Gastrocnemius medialis (tissue), 4 donors: ENCODE data around the gene LZTR1. TPM values are rescaled to one million over a fixed set of nuclear protein-coding genes. Genes with fewer than 3 reads are reported as not detected.
"Not testable (repeated sequence)": the region's sequence is repeated elsewhere in the genome, so short reads cannot be mapped to it uniquely, and the experiment has no call there.

ENCODE experiments used
- ATAC-seq, 2 donors: fragments of 150-250 bp; one replicate each; pipeline ENCODE4 v1.9.1; 2016
- DNase-seq, 2 donors: peaks; one replicate each; pipeline ENCODE4 v3.0.0-alpha.2; 2019
- H3K27ac ChIP-seq, 4 donors: fragments of 200-600 bp; sonication (generic); 1 replicate in 1 of 4; 2 replicates in 3 of 4; pipeline ENCODE4 v1.5.1; 2016 to 2018; ENCODE audit warnings: mild to moderate bottlenecking in 2 of 4, moderate library complexity in 1 of 4
- H3K27me3 ChIP-seq, 3 donors: fragments of 200-600 bp; sonication (generic) in 2 of 3; 1 replicate in 1 of 3; 2 replicates in 2 of 3; pipeline versions ENCODE4 v1.5.1 to v1.6.0; 2016 to 2019; ENCODE audit warnings: mild to moderate bottlenecking in 1 of 3, moderate library complexity in 1 of 3
- H3K36me3 ChIP-seq, 2 donors: fragments of 200-600 bp; sonication (generic) in 1 of 2; one replicate each; pipeline ENCODE4 v1.5.1; 2017 to 2018
- H3K4me1 ChIP-seq, 2 donors: fragments of 200-600 bp; sonication (generic) in 1 of 2; one replicate each; pipeline ENCODE4 v1.5.1; 2016 to 2017; ENCODE audit warnings: mild to moderate bottlenecking in 2 of 2
- H3K4me3 ChIP-seq, 4 donors: fragments of 200-600 bp; sonication (generic) in 3 of 4; 1 replicate in 1 of 4; 2 replicates in 3 of 4; pipeline ENCODE4 v1.5.1; 2016 to 2019; ENCODE audit warnings: mild to moderate bottlenecking in 2 of 4
- H3K9me3 ChIP-seq, 3 donors: fragments of 200-600 bp; sonication (generic) in 2 of 3; 1 replicate in 1 of 3; 2 replicates in 2 of 3; pipeline ENCODE4 v1.5.1; 2016 to 2019
- POLR2A ChIP-seq, 2 donors: fragments of 450-650 bp; IDR thresholded peaks; one replicate each; pipeline ENCODE4 v1.6.1; 2017; ENCODE audit warnings: antibody characterized with exemption in 2 of 2, mild to moderate bottlenecking in 2 of 2, moderate library complexity in 2 of 2
- in situ Hi-C, 4 donors: fragments of 200-750 bp; cut with MboI; loops; one replicate each; pipeline versions ENCODE4 v1.15.0 to v1.8.0; 2017; ENCODE audit warnings: low sequenced_read_pairs in 4 of 4
- intact Hi-C: fragments of 100-400 bp; cut with DNase I; formaldehyde crosslinking; loops from one replicate; pipeline ENCODE4 v1.15.1; 2023; ENCODE audit warnings: low total_unique reads
- total RNA-seq, 4 donors: library from RNA; depleted of rRNA; stranded (reverse); fragments of >200 nt; gene quantifications; one replicate each; pipeline versions ENCODE4 v1.1.0 to v1.2.3, GENCODE V29; 2016
- TF ChIP-seq, protein P1 (sequence below), 5 experiments: fragments of 450-650 bp in 3 of 5; fragments of 200-600 bp in 2 of 5; sonication (generic) in 2 of 5; IDR thresholded peaks in 4 of 5; conservative IDR thresholded peaks in 1 of 5; 1 replicate in 4 of 5; 2 replicates in 1 of 5; pipeline ENCODE4 v1.5.1; 2016 to 2019; ENCODE audit warnings: antibody characterized with exemption in 5 of 5, mild to moderate bottlenecking in 3 of 5, moderate library complexity in 3 of 5

The LZTR1 gene
- total RNA-seq, 4 donors from 2014 or later: 25.4 to 36.4 (median 26.3) TPM

DNA sequence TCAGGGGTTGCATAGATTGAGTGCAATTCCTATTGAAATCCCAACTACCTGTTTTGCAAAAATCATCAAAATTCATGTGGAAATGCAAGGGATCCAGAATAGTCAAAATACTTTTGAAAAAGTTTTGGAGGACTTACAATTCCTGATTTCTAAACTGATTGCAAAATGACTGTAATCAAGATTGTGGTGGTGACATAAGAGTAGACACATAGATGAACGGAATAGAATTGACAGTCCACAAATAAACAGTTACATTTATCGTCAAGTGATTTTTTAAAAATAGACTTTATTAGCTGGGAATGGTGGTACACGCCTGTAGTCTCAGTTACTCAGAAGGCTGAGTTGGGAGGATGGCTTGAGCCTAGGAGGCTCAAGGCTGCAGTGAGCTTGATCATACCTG is 52.9 kb downstream of the LZTR1 start:
- intact Hi-C loops: loop anchor here (5.0 kb wide), 1 partner anchor 37 kb away; no protein-coding TSS in a partner anchor
- TF ChIP-seq, protein P1, sequence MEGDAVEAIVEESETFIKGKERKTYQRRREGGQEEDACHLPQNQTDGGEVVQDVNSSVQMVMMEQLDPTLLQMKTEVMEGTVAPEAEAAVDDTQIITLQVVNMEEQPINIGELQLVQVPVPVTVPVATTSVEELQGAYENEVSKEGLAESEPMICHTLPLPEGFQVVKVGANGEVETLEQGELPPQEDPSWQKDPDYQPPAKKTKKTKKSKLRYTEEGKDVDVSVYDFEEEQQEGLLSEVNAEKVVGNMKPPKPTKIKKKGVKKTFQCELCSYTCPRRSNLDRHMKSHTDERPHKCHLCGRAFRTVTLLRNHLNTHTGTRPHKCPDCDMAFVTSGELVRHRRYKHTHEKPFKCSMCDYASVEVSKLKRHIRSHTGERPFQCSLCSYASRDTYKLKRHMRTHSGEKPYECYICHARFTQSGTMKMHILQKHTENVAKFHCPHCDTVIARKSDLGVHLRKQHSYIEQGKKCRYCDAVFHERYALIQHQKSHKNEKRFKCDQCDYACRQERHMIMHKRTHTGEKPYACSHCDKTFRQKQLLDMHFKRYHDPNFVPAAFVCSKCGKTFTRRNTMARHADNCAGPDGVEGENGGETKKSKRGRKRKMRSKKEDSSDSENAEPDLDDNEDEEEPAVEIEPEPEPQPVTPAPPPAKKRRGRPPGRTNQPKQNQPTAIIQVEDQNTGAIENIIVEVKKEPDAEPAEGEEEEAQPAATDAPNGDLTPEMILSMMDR (IDR thresholded peaks at IDR 0.05 in 4 of 5, conservative IDR thresholded peaks at IDR 0.05 in 1 of 5): no peak
- no peak for TF ChIP-seq POLR2A (IDR thresholded peaks at IDR 0.05)
- Histone ChIP-seq H3K4me1 (peaks cover 27 to 32% of the 10 kb centered on the region in 2 donors), H3K27me3 (peaks cover 17 to 20% (median 19%) of the 10 kb centered on the region in 3 donors), H3K9me3 (no peaks in the 10 kb centered on the region), H3K36me3 (no peaks in the 10 kb centered on the region), H3K27ac (no peak overlapping the region), H3K4me3 (no peak overlapping the region)
- DNase-seq (no peak), ATAC-seq (no peak)
- in situ Hi-C loops: loop anchor here in 1 of 4 donors (10.0 kb wide), 1 partner anchor 60 kb away; no protein-coding TSS in a partner anchor

DNA sequence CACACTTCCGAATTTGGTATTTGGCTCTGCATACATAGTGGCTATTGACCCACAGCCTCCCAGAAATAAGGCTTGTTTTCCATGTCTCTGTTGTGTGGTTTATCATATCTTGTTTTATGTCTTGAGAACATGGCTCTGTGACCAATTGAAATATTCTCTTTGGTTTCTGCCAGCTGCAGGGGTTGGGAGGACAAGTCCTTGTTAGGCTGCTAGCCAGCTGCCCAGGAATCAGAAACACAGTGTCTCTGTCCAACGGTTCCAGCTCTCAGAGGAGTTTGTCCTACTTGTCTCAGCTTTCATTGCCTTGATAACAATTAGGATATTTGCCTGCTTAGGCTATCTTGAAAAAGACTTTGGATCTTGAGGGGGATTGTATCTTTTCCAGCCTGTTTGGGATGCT is 56.3 kb downstream of the LZTR1 start:
- in situ Hi-C loops (loop anchor here in 1 of 4 donors (10.0 kb wide), 1 partner anchor 56 kb away; no protein-coding TSS in a partner anchor), intact Hi-C loops (no loop called here)
- Histone ChIP-seq H3K4me3 (no peak overlapping the region), H3K9me3 (no peaks in the 10 kb centered on the region), H3K4me1 (peaks cover 17 to 41% of the 10 kb centered on the region in 2 donors), H3K27ac (peak overlapping the region; percentile 2 to 80 (median 34)), H3K27me3 (no peaks in the 10 kb centered on the region), H3K36me3 (no peaks in the 10 kb centered on the region)
- no peak for TF ChIP-seq POLR2A (IDR thresholded peaks at IDR 0.05)
- TF ChIP-seq, protein P1 (IDR thresholded peaks at IDR 0.05 in 4 of 5, conservative IDR thresholded peaks at IDR 0.05 in 1 of 5): no peak
- ATAC-seq (peak; percentile 62 to 78), DNase-seq (peak; percentile 54 to 56)

DNA sequence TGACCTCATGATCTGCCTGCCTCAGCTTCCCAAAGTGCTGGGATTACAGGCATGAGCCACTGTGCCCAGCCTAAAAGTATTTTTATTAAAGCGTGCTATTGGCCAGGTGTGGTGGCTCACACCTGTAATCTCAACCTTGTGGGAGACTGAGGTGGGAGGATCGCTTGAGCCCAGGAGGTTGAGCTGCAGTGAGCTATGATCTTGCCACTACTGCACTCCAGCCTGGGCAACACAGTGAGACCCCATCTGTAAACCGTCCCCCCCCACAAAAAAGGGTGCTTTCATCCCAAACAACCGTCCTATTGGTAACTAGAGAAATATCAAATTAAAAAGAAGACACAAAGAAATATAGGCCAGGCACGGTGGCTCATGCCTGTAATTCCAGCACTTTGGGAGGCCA is 57.1 kb downstream of the LZTR1 start:
- H3K36me3 ChIP-seq, intact Hi-C loops, H3K27me3 ChIP-seq, DNase-seq, H3K4me3 ChIP-seq, H3K9me3 ChIP-seq, ATAC-seq: not testable (repeated sequence)
- in situ Hi-C loops: loop anchor here in 1 of 4 donors (10.0 kb wide), 1 partner anchor 56 kb away; no protein-coding TSS in a partner anchor
- Histone ChIP-seq H3K27ac (peak overlapping the region in 3 of 4 donors; percentile 17 to 80 (median 30)), H3K4me1 (peaks cover 24 to 43% of the 10 kb centered on the region in 2 donors)

DNA sequence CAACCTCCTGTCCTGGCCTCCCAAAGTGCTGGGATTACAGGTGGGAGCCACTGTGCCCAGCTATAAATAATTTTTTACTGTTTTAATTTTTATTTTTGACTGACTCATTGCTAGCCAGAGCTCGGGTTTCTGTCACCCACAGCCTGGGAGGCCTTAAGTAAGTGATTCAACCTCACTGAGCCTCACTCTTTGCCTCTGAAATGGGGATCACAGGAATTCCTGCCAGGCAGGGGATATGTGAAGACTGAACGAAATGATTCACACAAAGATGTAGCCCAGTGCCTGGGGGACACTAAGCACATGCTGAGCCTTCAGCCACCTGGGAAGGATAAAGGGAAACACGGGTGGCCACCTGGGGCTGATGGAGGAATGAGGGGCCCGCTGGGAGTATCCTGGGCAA is 59.8 kb downstream of the LZTR1 start:
- Histone ChIP-seq H3K4me3 (no peak overlapping the region), H3K36me3 (no peaks in the 10 kb centered on the region), H3K27ac (peak overlapping the region in 3 of 4 donors; percentile 7 to 63 (median 27)), H3K27me3 (no peaks in the 10 kb centered on the region), H3K4me1 (peaks cover 37 to 49% of the 10 kb centered on the region in 2 donors), H3K9me3 (no peaks in the 10 kb centered on the region)
- DNase-seq (no peak), ATAC-seq (no peak)
- in situ Hi-C loops (no loop called here), intact Hi-C loops (no loop called here)
- TF ChIP-seq POLR2A (IDR thresholded peaks at IDR 0.05): no peak
- TF ChIP-seq, protein P1 (IDR thresholded peaks at IDR 0.05 in 4 of 5, conservative IDR thresholded peaks at IDR 0.05 in 1 of 5): no peak

DNA sequence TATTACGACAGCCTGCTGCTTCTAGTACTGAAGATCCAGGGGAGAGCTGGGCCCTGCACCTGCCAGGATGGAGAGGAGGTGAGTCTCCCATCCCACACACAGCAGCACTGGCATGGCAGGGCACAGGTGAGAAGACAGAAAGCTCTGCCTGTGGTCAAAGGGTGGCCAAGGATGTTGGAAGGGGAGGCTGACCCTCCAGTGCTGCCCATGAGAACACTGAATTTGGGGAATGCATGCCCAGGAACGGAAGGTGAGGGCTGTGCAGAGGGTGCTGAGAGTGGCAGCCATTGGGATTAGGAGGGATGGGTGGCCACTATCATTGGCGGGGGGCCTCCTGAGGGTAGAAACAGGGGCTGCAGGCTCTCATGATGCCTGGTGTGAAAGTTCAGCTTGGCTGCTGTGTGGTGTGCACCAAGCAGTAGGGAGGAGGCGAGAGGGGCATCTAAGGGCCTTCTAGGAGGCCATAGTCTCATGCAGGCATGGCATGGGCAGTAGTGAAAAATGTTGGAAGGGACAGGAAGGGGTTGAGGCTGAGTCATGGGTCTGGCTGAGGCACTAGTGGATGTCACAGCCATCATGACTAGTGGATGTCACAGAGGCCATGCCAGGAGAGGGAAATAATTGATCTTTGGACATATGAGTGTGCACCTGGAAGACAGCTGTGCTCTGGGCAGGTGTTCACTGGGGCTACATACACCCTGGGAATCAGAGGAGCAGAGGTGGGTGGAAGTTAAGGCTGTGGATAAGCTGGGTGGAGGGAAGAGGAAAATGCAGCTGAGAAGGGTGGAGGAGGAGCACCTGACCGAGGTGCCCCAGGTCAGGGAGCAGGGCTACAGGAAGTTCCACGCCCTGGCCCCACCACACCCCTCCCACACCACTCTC is 61.1 kb downstream of the LZTR1 start:
- H3K27me3 ChIP-seq: no peaks in the 10 kb centered on the region
- H3K9me3 ChIP-seq: no peaks in the 10 kb centered on the region
- no peak for DNase-seq
- no peak for ATAC-seq
- H3K27ac ChIP-seq: peak overlapping the region in 2 of 4 donors; percentile 87 to 91
- intact Hi-C loops: no loop called here
- peaks cover 33 to 38% of the 10 kb centered on the region in 2 donors for H3K4me1 ChIP-seq
- peak overlapping the region; percentile 55 to 78 (median 69) for H3K4me3 ChIP-seq
- in situ Hi-C loops: no loop called here
- H3K36me3 ChIP-seq: no peaks in the 10 kb centered on the region
- TF ChIP-seq POLR2A (IDR thresholded peaks at IDR 0.05): no peak
- TF ChIP-seq, protein P1 (IDR thresholded peaks at IDR 0.05 in 4 of 5, conservative IDR thresholded peaks at IDR 0.05 in 1 of 5): no peak
